Vagina (tissue), 2 donors: Measurements from ENCODE around the gene WWOX. TPM values are rescaled to one million over a fixed set of nuclear protein-coding genes. Genes with fewer than 3 reads are reported as not detected.

Experiments used
- DNase-seq, 2 donors: peaks; one replicate each; pipeline ENCODE4 v3.0.0-alpha.2; 2017; ENCODE audit errors: extremely low spot score in 2 of 2
- H3K27ac ChIP-seq: fragments of 200-600 bp; sonication (generic); one replicate; pipeline ENCODE4 v1.5.1; 2019
- H3K27me3 ChIP-seq: fragments of 200-600 bp; sonication (generic); one replicate; pipeline ENCODE4 v1.5.1; 2019
- H3K36me3 ChIP-seq, 2 donors: fragments of 200-600 bp; sonication (generic); one replicate each; pipeline ENCODE4 v1.5.1; 2017 to 2019
- H3K4me1 ChIP-seq: fragments of 200-600 bp; sonication (generic); one replicate; pipeline ENCODE4 v1.5.1; 2019
- H3K4me3 ChIP-seq, 2 donors: fragments of 200-600 bp; sonication (generic); 1 replicate in 1 of 2; 2 replicates in 1 of 2; pipeline ENCODE4 v1.5.1; 2016 to 2019
- H3K9me3 ChIP-seq: fragments of 200-600 bp; sonication (generic); one replicate; pipeline ENCODE4 v1.5.1; 2019
- POLR2A ChIP-seq, 2 donors: fragments of 450-650 bp; IDR thresholded peaks; one replicate each; pipeline ENCODE4 v1.6.1; 2017; ENCODE audit warnings: antibody characterized with exemption in 2 of 2, mild to moderate bottlenecking in 2 of 2, moderate library complexity in 2 of 2
- POLR2AphosphoS5 ChIP-seq, 2 donors: sonication (generic); formaldehyde crosslinking; IDR thresholded peaks; one replicate each; pipeline ENCODE4 v1.9.0; 2017; ENCODE audit warnings: antibody characterized with exemption in 2 of 2, mild to moderate bottlenecking in 2 of 2, low read depth in 1 of 2; ENCODE audit not compliant: insufficient read depth in 1 of 2
- intact Hi-C: fragments of 100-400 bp; cut with DNase I; formaldehyde crosslinking; loops from one replicate; pipeline ENCODE4 v1.15.1; 2023
- total RNA-seq: library from RNA; depleted of rRNA; stranded (reverse); fragments of >200 nt; gene quantifications from one replicate; pipeline ENCODE4 v1.2.3, GENCODE V29; 2016
- TF ChIP-seq, protein P1 (sequence below), 3 experiments: fragments of 450-650 bp in 2 of 3; fragments of 200-600 bp in 1 of 3; sonication (generic) in 1 of 3; IDR thresholded peaks; one replicate each; pipeline ENCODE4 v1.5.1; 2017 to 2019; ENCODE audit warnings: antibody characterized with exemption in 3 of 3, mild to moderate bottlenecking in 2 of 3, moderate library complexity in 2 of 3

WWOX gene
- total RNA-seq, 1 donor from 2014 or later, result 33.1 TPM

GRCh38 chr16:78483124-78483992 lies 383.9 kb downstream of the WWOX start:
- intact Hi-C loops, result no loop called here
- H3K9me3 ChIP-seq, result no peaks in the 10 kb centered on the region
- no peak overlapping the region for H3K4me3 ChIP-seq
- TF ChIP-seq POLR2A (IDR thresholded peaks at IDR 0.05), result no peak
- TF ChIP-seq, protein P1, sequence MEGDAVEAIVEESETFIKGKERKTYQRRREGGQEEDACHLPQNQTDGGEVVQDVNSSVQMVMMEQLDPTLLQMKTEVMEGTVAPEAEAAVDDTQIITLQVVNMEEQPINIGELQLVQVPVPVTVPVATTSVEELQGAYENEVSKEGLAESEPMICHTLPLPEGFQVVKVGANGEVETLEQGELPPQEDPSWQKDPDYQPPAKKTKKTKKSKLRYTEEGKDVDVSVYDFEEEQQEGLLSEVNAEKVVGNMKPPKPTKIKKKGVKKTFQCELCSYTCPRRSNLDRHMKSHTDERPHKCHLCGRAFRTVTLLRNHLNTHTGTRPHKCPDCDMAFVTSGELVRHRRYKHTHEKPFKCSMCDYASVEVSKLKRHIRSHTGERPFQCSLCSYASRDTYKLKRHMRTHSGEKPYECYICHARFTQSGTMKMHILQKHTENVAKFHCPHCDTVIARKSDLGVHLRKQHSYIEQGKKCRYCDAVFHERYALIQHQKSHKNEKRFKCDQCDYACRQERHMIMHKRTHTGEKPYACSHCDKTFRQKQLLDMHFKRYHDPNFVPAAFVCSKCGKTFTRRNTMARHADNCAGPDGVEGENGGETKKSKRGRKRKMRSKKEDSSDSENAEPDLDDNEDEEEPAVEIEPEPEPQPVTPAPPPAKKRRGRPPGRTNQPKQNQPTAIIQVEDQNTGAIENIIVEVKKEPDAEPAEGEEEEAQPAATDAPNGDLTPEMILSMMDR (IDR thresholded peaks at IDR 0.05), result no peak
- TF ChIP-seq POLR2AphosphoS5 (IDR thresholded peaks at IDR 0.05; ENCODE audit: insufficient read depth in 1 of 2, low read depth in 1 of 2), result no peak
- H3K4me1 ChIP-seq, result no peaks in the 10 kb centered on the region
- H3K36me3 ChIP-seq, result no peaks in the 10 kb centered on the region
- H3K27ac ChIP-seq, result no peak overlapping the region
- DNase-seq, result no peak
- no peaks in the 10 kb centered on the region for H3K27me3 ChIP-seq

DNA sequence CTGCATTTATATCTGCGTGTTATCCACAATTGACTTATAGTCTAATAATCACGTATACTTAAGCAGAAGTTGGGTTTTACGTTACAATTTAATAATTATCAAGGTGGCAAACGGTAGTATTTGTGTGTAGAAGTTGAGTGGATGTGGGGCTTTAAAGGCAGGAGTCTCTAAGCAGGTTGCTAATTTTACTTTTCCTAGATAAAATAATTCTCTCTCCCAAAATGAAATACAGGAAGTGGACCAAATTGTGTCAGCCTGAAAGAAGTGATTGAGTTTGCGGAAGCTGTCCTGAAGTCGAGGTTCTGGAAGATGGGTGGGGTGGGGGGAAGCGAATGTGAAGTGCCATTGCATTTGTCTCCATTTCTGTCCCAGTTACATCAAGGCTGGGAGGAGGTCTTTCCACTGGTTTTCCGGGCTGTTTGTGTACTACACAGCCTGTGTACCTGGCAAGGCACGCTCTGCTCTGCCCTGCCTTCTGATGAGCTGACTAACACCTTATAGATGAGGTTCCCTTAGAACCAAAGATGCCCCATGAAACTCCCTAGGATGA lies 385.1 kb downstream of the WWOX start:
- TF ChIP-seq POLR2AphosphoS5 (IDR thresholded peaks at IDR 0.05; ENCODE audit: insufficient read depth in 1 of 2, low read depth in 1 of 2) (no peak), POLR2A (IDR thresholded peaks at IDR 0.05) (no peak)
- TF ChIP-seq, protein P1 (IDR thresholded peaks at IDR 0.05), result no peak
- Histone ChIP-seq H3K36me3 (no peaks in the 10 kb centered on the region), H3K9me3 (no peaks in the 10 kb centered on the region), H3K4me1 (no peaks in the 10 kb centered on the region), H3K4me3 (no peak overlapping the region), H3K27ac (no peak overlapping the region), H3K27me3 (no peaks in the 10 kb centered on the region)
- no peak for DNase-seq
- intact Hi-C loops, result no loop called here

- H3K36me3 ChIP-seq, result no peaks in the 10 kb centered on the region
These were observed 385.9 kb downstream of the WWOX start for GRCh38 chr16:78485188-78485916.

GRCh38 chr16:78485917-78486257 lies 386.4 kb downstream of the WWOX start:
- H3K4me1 ChIP-seq, result no peaks in the 10 kb centered on the region
- no peak overlapping the region for H3K27ac ChIP-seq
- intact Hi-C loops, result no loop called here
- no peak overlapping the region for H3K4me3 ChIP-seq
- H3K36me3 ChIP-seq, result no peaks in the 10 kb centered on the region
- no peak for TF ChIP-seq POLR2A (IDR thresholded peaks at IDR 0.05)
- TF ChIP-seq POLR2AphosphoS5 (IDR thresholded peaks at IDR 0.05; ENCODE audit: insufficient read depth in 1 of 2, low read depth in 1 of 2), result no peak
- TF ChIP-seq, protein P1 (IDR thresholded peaks at IDR 0.05), result no peak
- H3K9me3 ChIP-seq, result no peaks in the 10 kb centered on the region
- H3K27me3 ChIP-seq, result no peaks in the 10 kb centered on the region
- DNase-seq, result no peak

More at GRCh38 chr16:78485188-78485916, 385.9 kb downstream of the WWOX start:
- no peak for DNase-seq
- TF ChIP-seq, protein P1 (IDR thresholded peaks at IDR 0.05), result no peak
- no peak for TF ChIP-seq POLR2AphosphoS5 (IDR thresholded peaks at IDR 0.05; ENCODE audit: insufficient read depth in 1 of 2, low read depth in 1 of 2)
- no peak for TF ChIP-seq POLR2A (IDR thresholded peaks at IDR 0.05)
- H3K9me3 ChIP-seq, result no peaks in the 10 kb centered on the region
- intact Hi-C loops, result no loop called here
- no peaks in the 10 kb centered on the region for H3K27me3 ChIP-seq
- H3K4me3 ChIP-seq, result no peak overlapping the region
- H3K4me1 ChIP-seq, result no peaks in the 10 kb centered on the region
- H3K27ac ChIP-seq, result no peak overlapping the region
